CD4-positive, alpha-beta T cell treated with Interleukin-17A for 4 hours (primary cell): Measurements from ENCODE around the gene PTN.
"Not testable (repeated sequence)": the region's sequence is repeated elsewhere in the genome, so short reads cannot be mapped to it uniquely, and the experiment has no call there.

ENCODE experiments used
- DNase-seq: peaks from one replicate; pipeline ENCODE4 v3.0.0-alpha.2; 2020; ENCODE audit warnings: mixed read lengths

PTN gene

DNA sequence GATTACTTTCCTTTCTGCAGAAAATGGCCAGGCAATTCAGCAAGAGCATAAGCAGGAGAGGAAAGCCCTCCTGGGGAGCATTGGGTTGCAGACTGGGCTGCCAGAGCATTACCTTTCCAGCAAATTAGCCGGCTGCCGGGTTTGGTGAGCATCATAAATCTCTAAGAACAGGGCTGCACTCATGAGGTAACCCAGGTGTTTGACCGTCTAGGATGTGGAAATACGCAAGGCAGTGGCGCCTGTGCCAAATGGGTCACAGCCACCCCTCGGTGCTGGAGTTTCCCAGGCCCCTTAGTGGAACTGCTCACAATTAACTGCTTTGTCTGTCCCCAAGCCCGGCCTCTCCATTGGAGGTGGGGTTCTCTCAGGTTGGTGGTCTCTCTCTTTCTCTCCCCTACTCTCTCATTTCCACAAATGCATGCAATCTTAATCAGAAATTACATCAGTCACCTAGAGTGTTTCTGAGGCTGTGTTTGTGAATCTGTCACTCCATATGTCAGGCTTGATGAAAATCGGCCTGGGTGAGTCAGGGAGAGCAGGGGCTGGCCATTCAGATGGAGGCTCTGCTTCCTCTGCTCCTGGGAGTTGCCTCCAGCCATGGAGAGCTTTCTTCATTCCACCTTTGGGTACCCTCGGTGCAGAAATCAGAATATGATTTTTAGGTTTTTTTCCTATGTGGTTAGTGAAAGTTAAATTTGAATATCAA, 26.7 kb downstream of the PTN start:
- no peak for DNase-seq

DNA sequence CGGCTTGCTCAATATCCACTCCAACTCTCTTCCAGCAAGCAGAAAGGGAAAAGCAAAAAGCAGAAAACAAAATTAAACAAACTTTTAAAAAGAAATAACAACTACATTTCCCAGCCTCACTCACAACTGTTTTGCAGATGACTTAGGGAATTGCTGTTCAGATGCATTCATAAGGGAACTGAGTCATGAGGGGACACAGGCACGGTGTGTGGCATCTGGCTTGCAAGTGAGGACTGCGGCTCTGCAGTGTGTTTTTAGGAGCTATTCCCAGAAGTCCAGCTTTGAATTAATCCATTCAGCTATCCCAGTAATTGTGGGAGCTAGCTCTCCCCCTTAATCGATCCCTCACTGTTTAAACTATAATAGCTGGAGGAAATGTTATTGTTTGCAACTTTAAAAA, 30.3 kb downstream of the PTN start:
- DNase-seq = no peak

DNA sequence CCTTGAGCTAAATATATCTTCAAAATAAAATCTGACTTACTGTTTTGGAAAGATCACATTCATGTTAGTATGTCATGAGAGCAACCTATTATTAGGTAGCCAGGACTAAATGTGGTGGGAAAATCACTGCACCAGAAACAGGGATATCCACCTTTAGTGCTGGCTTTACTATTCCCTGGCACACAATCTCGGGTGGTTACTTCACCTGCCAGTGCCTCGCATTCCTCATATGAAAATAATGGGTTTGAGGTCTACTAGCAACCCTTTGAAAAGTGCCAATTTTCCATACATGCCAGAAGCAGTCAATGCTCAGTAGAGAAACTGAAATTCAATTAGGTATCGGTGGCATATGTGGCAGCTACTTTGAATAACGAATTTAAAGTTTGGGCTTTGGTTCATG, 36.8 kb downstream of the PTN start:
- DNase-seq = no peak

DNA sequence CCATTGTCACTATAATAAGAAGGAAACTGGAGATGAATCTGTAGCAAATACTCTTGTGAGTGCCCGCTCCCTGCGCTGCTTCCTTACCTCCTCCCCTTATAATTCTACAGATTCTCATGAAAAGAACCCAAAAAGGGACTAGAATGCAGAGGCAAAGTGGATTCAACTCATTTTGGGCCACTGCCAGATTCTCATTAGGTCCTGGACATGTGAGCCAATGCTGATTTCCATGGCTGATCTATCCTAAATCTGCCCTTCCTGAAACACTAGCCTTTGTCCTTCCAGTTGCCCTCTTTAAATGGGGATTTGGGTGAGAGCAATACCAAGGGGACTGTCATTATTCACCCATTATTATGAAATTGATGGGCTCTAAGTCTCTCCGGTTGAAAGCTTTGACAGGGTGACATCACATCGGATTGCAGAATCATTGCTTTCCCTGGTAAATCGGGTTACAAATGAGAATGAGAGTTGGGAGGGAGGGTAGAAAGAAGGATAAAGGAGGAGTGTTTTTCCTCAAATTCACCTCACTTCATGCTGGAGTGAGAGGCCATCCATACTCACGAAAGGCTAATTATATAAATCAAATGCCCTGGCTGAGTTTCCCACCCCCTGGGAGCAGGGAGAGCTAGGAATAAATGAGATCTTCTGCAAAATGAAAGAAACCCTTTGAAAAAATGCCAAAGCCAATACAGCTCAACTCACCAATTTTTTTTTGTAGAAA, 37.5 kb downstream of the PTN start:
- no peak for DNase-seq

DNA sequence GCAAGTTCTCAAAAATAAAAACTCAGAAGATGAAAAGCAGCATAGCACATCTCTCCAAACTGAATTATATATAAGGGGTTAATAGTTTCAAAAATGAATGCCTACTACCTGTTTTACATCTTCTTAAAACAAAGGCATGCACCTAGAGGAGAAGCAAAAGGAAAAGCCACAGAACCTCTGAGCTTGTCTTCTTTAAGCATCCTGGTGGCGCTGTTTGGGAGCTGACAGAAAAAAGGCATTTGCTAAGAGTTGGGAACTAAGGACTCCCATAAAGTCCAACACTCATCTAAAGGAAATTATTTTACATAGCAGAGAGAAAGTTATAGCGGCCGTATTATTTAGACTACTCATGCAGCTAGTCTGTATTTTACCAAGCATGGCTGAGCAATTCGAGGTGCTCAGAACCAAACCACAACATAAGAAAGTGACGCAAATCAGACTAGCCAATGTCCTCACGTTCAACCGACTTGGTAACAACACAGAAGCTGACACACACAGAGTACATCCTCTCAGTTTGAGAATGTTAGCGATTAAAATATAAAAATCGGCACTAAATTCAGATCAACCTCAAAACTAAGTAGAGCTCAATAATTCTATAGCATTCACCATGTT, 38.8 kb downstream of the PTN start:
- no peak for DNase-seq

DNA sequence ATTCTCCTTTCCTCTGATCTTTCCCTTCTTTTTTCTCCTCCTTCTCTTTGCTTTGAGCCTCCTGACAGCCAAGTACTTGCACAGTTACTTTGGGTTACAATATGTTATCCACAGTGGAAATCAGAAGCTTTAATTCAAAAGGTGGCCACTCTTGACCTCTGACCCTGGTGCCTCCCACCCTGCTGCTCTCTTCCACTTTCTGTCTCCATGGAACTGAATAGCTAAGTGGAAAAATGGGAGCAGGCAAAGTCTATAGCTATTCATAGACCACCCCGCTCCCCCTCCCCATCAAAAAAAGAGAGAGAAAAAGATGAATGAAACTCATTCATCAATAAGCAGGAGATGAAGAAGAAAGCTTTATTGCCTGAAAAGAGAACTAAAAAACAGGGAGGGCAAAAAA, 39.4 kb downstream of the PTN start:
- no peak for DNase-seq

DNA sequence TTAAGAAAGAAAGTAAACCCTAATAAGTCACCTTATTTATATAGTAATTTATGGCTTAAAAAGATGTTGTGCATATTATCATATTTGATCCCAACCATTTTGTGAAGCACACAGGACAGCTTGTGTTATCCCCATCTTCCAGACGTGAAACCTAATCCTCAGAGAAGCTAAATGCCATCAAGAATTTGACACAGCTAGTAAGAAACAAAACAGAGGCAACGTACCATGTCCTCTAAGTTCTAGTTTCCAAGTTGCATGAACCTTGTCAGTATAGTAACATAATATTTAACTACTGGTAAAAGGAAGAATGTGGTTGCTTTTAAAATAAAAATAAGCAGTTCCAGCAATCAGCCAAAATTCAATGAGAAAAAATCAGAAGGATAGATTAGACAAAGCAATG, 41.5 kb downstream of the PTN start:
- DNase-seq = no peak

DNA sequence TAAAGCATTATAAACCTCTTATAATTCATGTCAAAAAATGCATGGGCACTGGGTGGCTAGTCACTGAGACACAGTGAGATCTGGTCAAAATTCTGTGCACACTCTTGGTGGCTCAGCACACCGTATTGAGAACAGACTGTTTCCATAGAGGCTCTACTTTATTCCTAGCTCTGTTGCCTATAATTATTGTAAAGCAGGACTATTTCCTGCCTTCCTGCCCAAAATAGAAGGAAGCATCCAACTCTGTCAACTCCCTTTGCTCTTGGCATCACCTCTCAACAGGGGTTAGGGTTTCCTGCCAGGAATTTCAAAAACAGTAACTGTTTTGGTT, 45.1 kb downstream of the PTN start:
- no peak for DNase-seq

DNA sequence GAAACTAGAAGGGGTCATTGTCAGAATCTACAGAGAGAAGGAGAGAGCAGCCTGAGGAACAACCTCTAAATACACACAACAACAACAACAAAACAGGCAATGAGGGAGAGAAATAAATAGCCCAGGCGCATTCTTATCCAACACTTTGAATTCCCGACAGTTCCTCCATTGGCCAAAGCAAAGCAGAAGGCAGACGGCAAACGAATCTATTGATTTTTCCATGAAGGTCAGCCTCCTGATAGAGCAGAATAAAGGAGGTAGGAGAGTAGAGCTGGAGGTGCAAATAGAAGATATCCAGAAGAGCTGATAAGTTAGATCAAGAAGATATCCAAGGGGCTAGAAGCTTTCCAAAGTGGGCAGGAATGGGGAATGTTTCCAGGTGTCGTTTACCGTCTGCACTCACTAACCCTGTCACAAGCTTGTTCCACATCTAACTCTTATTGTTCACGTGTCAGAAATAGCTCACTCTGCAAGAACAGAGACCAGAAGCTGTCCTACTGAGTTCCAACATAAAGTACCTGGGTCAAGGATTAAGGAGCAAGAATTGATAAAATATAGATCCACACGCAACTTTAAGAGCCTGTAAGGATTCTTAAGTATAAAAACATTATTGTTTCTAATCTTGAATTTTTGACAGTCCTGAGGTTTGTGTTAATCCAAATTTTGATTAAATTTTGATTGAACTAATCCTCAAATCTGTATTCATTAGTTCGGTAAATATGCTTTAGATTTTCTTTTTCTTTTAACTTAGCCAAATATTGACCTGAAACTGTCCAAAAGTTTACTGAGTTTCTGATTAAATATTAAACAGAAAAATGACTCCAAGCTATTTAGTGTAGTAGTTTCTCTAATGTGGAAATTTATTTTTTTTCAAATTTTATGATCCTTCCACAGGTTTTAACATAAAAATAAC, 45.7 kb downstream of the PTN start:
- DNase-seq = no peak

DNA sequence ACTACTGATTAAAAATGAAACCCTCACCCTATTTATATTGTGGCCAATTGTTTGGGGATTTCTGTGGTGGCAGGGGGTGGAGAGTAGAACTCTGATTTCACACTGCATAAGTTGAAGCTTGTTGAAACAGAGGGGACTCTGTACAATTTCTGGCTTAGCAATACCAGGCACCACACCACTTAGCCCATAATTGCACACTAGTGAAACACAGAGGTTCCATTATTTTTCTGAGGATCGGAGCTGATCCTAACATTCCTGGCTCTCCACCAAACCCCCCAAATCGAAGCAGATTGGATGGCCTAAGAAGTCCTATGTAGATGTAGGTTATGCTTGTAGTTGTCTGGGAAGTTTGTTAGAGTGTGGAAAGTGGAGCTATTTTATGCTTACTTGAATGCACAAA, 47.0 kb downstream of the PTN start:
- DNase-seq = no peak

DNA sequence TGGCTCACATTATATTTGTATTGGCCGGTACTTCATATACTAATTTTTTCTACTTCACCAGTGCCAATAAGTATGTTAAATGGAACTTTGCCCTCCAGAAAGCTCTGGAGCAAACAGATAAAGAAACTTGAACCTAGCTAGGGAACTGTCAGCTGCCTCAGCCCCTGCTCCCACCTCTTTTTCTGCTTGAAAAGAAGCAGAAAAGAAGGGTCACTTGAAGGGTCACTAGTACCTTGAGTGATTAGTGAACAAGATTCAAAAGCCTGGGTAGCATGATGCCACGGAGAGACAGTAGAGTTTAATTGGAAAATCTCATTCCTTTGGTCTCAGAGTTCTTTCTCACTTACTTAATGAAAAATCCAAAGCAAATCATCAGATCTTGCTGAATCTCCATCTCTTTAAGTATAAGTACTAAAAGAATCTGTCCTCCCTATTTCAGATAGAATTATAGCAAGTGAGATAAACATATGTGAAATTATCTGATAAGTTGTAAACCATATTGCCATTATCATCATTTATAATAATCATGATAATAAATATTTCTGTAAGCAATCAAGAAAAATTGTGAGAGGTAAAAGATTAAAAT, 47.7 kb downstream of the PTN start:
- no peak for DNase-seq

DNA sequence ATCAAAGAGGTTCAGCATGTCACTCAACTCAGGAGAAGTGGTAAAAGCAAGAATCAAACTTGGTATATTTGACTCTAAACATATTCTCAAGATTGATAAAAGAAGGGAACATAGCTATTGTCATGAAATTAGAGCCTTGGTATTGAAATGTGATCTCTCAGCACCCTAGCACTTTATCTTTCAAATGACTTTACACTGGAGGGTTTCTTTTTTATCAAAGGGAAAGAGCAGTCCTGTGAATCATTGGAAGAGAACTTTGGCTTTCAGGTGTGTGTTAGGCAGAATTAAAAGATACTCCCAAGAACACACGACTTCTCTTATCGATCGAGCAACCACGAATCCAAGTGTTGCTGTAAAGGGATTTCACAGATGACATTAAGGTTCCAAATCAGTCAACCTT, 54.4 kb downstream of the PTN start:
- DNase-seq = no peak

DNA sequence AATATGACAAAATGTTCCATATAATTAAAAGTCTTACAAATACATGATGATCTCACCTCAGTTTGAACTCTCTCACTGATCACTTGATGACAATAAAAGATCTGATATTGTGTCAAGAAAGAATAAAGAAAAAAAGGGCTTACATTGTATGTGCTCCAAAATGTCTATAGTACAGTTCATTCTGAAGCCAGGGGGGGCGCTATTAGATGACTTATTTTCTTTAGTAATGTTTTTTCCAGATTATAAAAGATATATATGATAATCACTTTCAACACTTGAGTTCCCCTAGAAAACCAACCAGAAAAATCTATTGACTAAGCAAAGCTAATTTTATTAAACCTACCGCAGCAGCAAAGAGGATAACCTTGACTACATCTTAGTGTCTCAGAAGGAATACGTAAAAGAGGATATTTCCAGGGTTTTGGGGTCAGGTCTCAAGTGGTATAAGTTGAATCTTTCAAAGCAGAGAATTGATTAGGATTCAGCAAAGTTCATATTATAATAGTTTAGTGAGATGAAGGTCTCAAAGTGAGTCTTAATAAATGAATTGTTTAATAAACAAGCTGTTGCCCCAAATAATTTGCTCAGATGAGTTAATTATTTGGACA, 55.8 kb downstream of the PTN start:
- DNase-seq = no peak

DNA sequence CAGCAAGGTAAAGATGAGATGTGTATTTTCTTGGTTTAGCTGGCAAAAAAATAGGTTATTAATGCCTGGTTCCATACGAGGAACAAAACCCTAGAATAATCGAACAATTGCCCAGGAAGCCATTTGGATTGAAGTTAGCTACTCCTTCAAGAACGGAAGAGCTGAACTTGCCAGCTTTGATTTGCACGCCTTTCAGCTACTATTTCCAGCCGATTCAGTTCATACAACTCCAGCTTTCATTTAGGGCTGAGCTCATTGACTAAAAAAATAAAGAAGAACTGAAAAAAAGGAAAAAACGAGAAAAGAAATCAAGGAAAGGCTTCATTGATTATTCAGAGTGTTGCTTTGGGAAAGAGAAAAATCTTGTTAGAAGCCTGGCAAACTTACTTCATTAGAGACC, 60.4 kb downstream of the PTN start:
- no peak for DNase-seq

DNA sequence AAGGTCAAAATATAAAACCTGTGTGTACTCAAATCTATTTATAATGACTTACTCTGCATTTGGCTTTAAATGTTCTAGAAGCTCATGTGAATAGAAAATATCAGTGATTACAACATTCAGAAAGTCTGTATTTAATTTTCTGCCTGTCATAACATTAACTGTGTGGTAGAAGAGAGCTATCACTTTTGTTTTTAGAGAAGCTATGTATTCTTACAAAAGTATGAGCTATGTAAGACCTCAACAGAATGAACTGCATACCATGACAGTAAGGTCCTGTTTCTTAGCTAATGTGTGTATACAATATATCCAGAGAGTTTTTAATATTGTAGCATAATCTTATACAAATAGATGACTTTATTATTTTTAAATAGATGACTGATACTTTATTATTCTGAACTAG, 61.5 kb downstream of the PTN start:
- no peak for DNase-seq

DNA sequence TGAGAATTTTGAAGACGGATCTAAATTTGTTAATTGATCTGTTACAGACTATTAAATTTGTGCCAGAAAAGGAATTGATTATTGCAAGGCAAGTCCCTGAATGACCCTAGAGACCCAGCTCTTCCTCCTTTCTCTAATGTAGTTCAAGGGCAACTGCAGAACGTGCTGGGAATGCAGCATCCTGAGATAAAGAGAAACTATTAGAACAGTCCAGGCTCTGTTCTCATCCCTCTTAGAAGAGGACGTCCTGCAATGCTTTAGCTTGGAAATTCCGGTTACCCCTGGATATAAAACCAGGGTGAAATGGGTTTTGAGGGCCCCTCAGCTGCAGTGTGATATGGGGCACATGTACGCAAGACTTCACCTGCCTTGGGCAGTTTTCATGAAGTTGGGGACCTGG, 67.3 kb downstream of the PTN start:
- no peak for DNase-seq

DNA sequence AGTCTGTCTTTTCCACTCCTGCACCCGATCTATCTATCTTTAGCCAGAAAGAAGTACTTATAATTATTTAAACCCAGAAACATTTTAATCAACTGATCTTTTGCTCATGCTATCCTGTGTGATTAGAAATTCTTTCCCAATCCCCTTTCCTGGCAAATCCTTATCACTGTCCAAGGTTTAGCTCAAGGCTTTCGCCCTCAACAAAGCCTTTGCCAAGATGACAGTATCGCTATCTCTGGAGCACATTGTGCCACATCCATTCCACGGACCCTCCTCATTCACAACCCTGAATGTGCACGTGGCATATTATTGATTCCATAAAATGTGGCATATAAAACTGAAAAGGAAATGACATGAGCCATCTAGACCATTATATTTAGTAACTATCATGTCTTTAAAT, 71.3 kb downstream of the PTN start:
- no peak for DNase-seq

DNA sequence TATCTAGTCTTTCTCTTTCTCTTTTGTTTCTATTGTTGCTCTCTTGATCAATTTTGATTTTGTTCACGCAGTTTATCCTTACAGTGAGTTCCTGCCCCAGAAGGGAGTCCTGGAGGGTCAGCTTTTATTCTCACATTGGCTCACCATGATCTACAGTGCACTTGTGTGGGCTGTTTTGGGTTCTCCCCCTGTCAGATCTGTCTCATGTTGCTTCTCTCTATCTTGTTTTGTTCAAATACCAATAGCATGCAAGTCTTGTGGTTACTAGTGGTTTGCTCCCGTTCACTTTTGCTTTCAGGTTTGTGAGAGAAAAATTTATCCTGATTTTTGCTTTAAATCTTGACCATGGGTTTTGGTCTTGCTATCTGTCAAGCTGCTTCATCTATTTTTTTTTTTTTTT, 74.3 kb downstream of the PTN start:
- no peak for DNase-seq

DNA sequence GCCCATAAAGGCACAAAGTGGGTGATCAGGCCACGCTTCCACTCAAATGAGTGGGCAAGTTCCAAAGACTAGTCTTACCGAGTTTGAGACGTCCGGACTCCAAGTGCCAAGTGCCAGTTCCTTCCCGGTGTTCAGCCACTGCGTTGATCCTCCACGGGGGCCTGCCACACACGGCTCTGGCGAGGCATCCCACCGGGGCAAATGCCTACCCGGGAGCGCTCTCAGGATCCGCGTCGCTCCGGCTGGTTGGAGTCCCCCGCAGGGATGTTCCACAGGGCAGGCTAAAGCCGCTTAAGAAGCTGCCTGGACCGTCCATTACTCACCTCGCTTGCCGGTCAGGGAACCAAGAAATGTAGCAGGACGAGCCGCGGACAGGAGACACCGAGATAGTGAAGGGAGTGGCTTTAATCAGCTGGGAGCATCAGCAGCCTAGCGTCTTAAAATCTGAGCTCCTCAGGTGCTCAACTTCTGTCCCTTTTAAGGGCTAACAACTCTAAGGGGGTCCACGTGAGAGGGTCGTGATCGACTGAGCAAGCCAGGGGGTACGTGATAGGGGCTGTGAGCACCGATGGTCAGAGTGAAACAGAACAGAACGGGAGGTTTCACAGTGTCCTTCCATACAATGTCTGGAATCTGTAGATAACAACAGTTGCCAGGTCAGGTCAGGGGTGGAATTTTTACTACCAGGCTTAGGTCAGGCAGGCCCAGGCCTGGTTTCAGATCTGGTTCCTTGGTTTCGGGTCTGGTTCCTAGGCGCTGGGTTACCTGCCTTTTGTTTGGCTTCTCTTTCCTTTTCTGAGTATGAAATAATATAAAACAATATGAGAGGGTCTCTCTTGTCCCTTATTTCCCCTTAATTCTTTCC, 75.3 kb downstream of the PTN start:
- not testable (repeated sequence) for DNase-seq

DNA sequence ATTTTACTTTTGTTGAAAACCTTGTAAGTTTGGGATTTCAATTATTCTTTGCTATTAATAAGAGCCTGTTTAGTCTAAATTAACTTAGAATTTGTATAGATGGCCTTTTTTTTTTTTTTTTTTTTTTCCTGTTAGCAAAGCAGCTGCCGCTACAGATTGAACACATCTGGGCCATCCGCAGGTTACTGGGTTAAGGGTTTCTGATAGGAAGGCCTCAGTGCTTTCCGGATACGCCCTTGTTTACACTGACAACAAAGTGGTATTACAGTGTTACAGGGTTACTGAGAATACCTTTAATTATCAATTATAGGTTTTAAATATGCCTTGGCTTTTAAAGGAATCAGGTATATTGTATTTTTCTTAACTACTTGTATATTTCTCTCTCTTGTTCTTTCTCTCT, 76.8 kb downstream of the PTN start:
- no peak for DNase-seq

DNA sequence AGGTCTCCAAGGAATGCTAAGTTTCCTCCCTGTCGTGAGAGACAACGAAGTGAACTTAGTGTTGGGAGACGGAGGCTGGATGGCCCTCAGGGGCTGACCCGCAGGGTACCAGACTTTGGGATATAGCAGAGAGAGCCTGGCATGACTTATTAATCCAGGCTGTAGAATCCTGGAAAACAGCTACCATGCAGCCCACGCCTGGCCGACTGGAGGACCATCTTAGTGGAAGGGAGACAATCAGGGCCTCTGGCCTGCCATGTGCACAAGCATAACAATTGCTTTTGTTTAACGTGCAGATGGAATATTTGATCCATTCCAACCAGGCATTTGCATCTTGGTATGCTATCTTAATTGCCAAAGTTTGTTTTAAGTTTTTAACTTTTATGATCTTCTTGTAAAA, 78.1 kb downstream of the PTN start:
- DNase-seq = not testable (repeated sequence)

DNA sequence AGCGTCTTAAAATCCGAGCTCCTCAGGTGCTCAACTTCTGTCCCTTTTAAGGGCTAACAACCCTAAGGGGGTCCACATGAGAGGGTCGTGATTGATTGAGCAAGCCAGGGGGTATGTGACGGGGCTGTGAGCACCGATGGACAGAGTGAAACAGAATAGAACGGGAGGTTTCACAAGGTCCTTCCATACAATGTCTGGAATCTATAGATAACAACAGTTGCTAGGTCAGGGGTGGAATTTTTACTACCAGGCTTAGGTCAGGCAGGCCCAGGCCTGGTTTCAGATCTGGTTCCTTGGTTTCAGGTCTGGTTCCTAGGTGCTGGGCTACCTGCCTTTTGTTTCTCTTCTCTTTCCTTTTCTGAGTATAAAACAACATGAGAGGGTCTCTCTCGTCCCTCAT, 80.9 kb downstream of the PTN start:
- DNase-seq = no peak
